Measurements from ENCODE around the gene COL20A1. TPM values are rescaled to one million over a fixed set of nuclear protein-coding genes. Genes with fewer than 3 reads are reported as not detected.

Gene COL20A1
- polyA plus RNA-seq, 2 of the 4 experiments (the other 2 are of a cell fraction) = 0.21 to 0.93 TPM

- no peak for TF ChIP-seq MAX (IDR thresholded peaks at IDR 0.05)
- TF ChIP-seq SREBF2 (IDR thresholded peaks at IDR 0.05) = no peak
- no peak for TF ChIP-seq EHMT2 (IDR thresholded peaks at IDR 0.05; ENCODE audit: low read depth)
Measured at GRCh38 chr20:63277466-63278272, 15.3 kb upstream of the COL20A1 start (continued).

- TF ChIP-seq USF2 (IDR thresholded peaks at IDR 0.05) (no peak), RNF2 (IDR thresholded peaks at IDR 0.05; ENCODE audit: borderline replicate concordance, low read depth) (no peak), PHF8 (IDR thresholded peaks at IDR 0.05; ENCODE audit: borderline replicate concordance, low read depth) (no peak), JUNB (IDR thresholded peaks at IDR 0.05) (no peak), TP53 (CRISPR knock-in tag; IDR thresholded peaks at IDR 0.05) (no peak), MYC (IDR thresholded peaks at IDR 0.05; ENCODE audit: borderline replicate concordance, low read length) (no peak), POLR2A (IDR thresholded peaks at IDR 0.05; ENCODE audit: low read length) (no peak), PBX3 (IDR thresholded peaks at IDR 0.05) (no peak), RAD21 (conservative IDR thresholded peaks at IDR 0.05 in 1 of 2, IDR thresholded peaks at IDR 0.05 in 1 of 2) (no peak), ZNF302 (CRISPR knock-in tag; IDR thresholded peaks at IDR 0.05) (no peak), CHD2 (IDR thresholded peaks at IDR 0.05; ENCODE audit: low read length, partially characterized antibody) (no peak), HOXA7 (CRISPR knock-in tag; IDR thresholded peaks at IDR 0.05) (no peak), FOSL2 (IDR thresholded peaks at IDR 0.05) (no peak), FOSL2 (CRISPR knock-in tag; IDR thresholded peaks at IDR 0.05) (no peak), TFCP2L1 (CRISPR knock-in tag; IDR thresholded peaks at IDR 0.05) (no peak), HOXB5 (CRISPR knock-in tag; IDR thresholded peaks at IDR 0.05) (no peak), ATOH8 (CRISPR knock-in tag; IDR thresholded peaks at IDR 0.05; ENCODE audit: low read depth) (no peak)
Measured at GRCh38 chr20:63278661-63279060, 14.3 kb upstream of the COL20A1 start.

GRCh38 chr20:63279931-63280330 is 13.1 kb upstream of the COL20A1 start:
- Histone ChIP-seq H3K4me1 (peaks cover 5% of the 10 kb centered on the region; the same call in 2 of the 3 replicates), H3K4me2 (no peak overlapping the region), H3K9me3 (no peaks in the 10 kb centered on the region), H3K4me3 (no peak overlapping the region), H3K27ac (no peak overlapping the region)
- DNase-seq (ENCODE audit: low read depth in 1 of 2, low spot score in 1 of 2) (no peak), ATAC-seq (no peak), FAIRE-seq (no peak)
- POLR2A ChIA-PET = interaction anchor here (1.2 kb wide), 1 partner anchor 55 kb away, joined by 7 read pairs; no protein-coding TSS in a partner anchor
- no peak for TF ChIP-seq FOSL2 (IDR thresholded peaks at IDR 0.05)
- TF ChIP-seq FOSL2 (CRISPR knock-in tag; IDR thresholded peaks at IDR 0.05) = no peak
- TF ChIP-seq RCOR1 (IDR thresholded peaks at IDR 0.05; ENCODE audit: low read depth, low read length) = no peak
- no peak for TF ChIP-seq JUNB (IDR thresholded peaks at IDR 0.05)
- no peak for TF ChIP-seq NPAS2 (CRISPR knock-in tag; IDR thresholded peaks at IDR 0.05; ENCODE audit: borderline replicate concordance)
- TF ChIP-seq MYC (IDR thresholded peaks at IDR 0.05; ENCODE audit: borderline replicate concordance, low read length) = no peak
- no peak for TF ChIP-seq CHD2 (IDR thresholded peaks at IDR 0.05; ENCODE audit: low read length, partially characterized antibody)
- no peak for TF ChIP-seq CTCF (IDR thresholded peaks at IDR 0.05)
- no peak for TF ChIP-seq SREBF2 (IDR thresholded peaks at IDR 0.05)
- TF ChIP-seq PHF8 (IDR thresholded peaks at IDR 0.05; ENCODE audit: borderline replicate concordance, low read depth) = no peak
- no peak for TF ChIP-seq GATA3 (IDR thresholded peaks at IDR 0.05; ENCODE audit: borderline replicate concordance)
- TF ChIP-seq TP53 (CRISPR knock-in tag; IDR thresholded peaks at IDR 0.05) = no peak
- WGBS (ENCODE audit: missing lambda C conversion rate) = 87% methylated on average over 15 of the region's 15 CpGs
- CTCF ChIA-PET = interaction anchor here (0.6 to 30.4 kb wide), 17 partner anchors 9 to 109 kb away, joined by 3 to 401 read pairs (median 5); partner anchors contain the start of genes BIRC7 and COL20A1

More at GRCh38 chr20:63278661-63279060, 14.3 kb upstream of the COL20A1 start:
- ATAC-seq = no peak
- FAIRE-seq = no peak
- no peak overlapping the region for H3K4me3 ChIP-seq
- no peaks in the 10 kb centered on the region for H3K9me3 ChIP-seq
- H3K4me1 ChIP-seq = peaks cover 17% of the 10 kb centered on the region; the same call in 2 of the 3 replicates
- ChIA-PET CTCF (interaction anchor here (1.0 to 30.4 kb wide), 4 partner anchors 9 to 53 kb away, joined by 3 to 401 read pairs (median 10); no protein-coding TSS in a partner anchor), POLR2A (no interaction called here)
- H3K4me2 ChIP-seq = no peak overlapping the region
- no peak overlapping the region for H3K27ac ChIP-seq
- no peak for DNase-seq (ENCODE audit: low read depth in 1 of 2, low spot score in 1 of 2)
- 94% methylated on average over 16 of the region's 17 CpGs for whole genome bisulfite sequencing (ENCODE audit: missing lambda C conversion rate)

Measured in A549 (cell line).